ENCODE measurements around the gene FAM13C. TPM values are rescaled to one million over a fixed set of nuclear protein-coding genes. Genes with fewer than 3 reads are reported as not detected.

Gene FAM13C
- total and polyA plus RNA-seq, 9 of the 15 experiments (the other 6 are each of a cell fraction or from before 2014, with no cell fraction given) = not detected

GRCh38 chr10:59397961-59398360 is 35.6 kb upstream of the FAM13C start:
- BruUV-seq (replicated peaks) = no TSS peak
- DNase-seq (ENCODE audit: extremely low read depth in 1 of 4, low spot score in 3 of 4) (no peak), ATAC-seq (no peak), FAIRE-seq (no peak)
- Histone ChIP-seq H3K27me3 (ENCODE audit: control insufficient read depth in 2 of 2, insufficient read depth in 2 of 2, low read length in 2 of 2) (no peaks in the 10 kb centered on the region), H3K9ac (ENCODE audit: insufficient read depth in 1 of 2, low read depth in 2 of 2, low read length in 2 of 2) (no peak overlapping the region), H3K9me1 (ENCODE audit: control insufficient read depth, insufficient read depth, low read length) (no peaks in the 10 kb centered on the region), H3K4me3 (no peak overlapping the region), H4K20me1 (replicated peaks; ENCODE audit: control insufficient read depth, insufficient read depth, low read length) (no peaks in the 10 kb centered on the region), H2AFZ (ENCODE audit: low read depth, low read length) (no peak overlapping the region), H3K4me1 (replicated peaks in 1 of 2; ENCODE audit: control insufficient read depth in 2 of 2, insufficient read depth in 2 of 2, low read length in 2 of 2) (no peaks in the 10 kb centered on the region), H3K4me2 (ENCODE audit: insufficient read depth, low read length) (no peak overlapping the region), H3K27ac (ENCODE audit: extremely low read depth, low read depth, low read length) (no peak overlapping the region), H3K36me3 (ENCODE audit: control insufficient read depth, insufficient read depth, low read length) (no peaks in the 10 kb centered on the region), H3K79me2 (ENCODE audit: control insufficient read depth, insufficient read depth, low read length) (no peaks in the 10 kb centered on the region), H3K9me3 (replicated peaks; ENCODE audit: control insufficient read depth, insufficient read depth, low read depth, low read length) (no peaks in the 10 kb centered on the region; the same call in 1 of the 2 replicates)
- WGBS (ENCODE audit: insufficient coverage, low coverage, missing lambda C conversion rate) = 3% methylated on average over 3 of the region's 3 CpGs
- CTCF ChIA-PET (ENCODE audit: low intra/inter-chr PET ratio) = no interaction called here
- no peak for TF ChIP-seq CTCF (IDR thresholded peaks at IDR 0.05 in 2 of 3, conservative IDR thresholded peaks at IDR 0.05 in 1 of 3; ENCODE audit: insufficient read depth in 2 of 3, low read depth in 1 of 3, low read length in 3 of 3)
- no peak for TF ChIP-seq ZNF274 (IDR thresholded peaks at IDR 0.05; ENCODE audit: borderline replicate concordance, low read depth, low read length)
- no peak for TF ChIP-seq ZNF740 (CRISPR knock-in tag; IDR thresholded peaks at IDR 0.05)
- TF ChIP-seq ZNF740 (tag; IDR thresholded peaks at IDR 0.05) = no peak
- no peak for TF ChIP-seq ZNF655 (CRISPR knock-in tag; IDR thresholded peaks at IDR 0.05)
- TF ChIP-seq MXI1 (IDR thresholded peaks at IDR 0.05; ENCODE audit: low read depth, low read length) = no peak
- TF ChIP-seq ZNF23 (CRISPR knock-in tag; IDR thresholded peaks at IDR 0.05) = no peak
- TF ChIP-seq THRB (CRISPR knock-in tag; conservative IDR thresholded peaks at IDR 0.05) = no peak
- no peak for TF ChIP-seq ZKSCAN1 (IDR thresholded peaks at IDR 0.05; ENCODE audit: low read depth, low read length)
- intact Hi-C loops (cut with micrococcal nuclease) (no loop called here), in situ Hi-C loops (cut with MboI) (no loop called here)
- POLR2A ChIA-PET = no interaction called here
